NCI-H2227 (cell line): Measurements from ENCODE around the gene SLC34A2.
"Not testable (repeated sequence)": the region's sequence is repeated elsewhere in the genome, so short reads cannot be mapped to it uniquely, and the experiment has no call there.

ENCODE experiments used
- DNase-seq: peaks from one replicate; lab custom pipeline; 2025; ENCODE audit not compliant: unreplicated experiment; lab: John Stamatoyannopoulos, UW

SLC34A2 gene

GRCh38 chr4:25661441-25661840 lies 5.8 kb downstream of the SLC34A2 start:
- DNase-seq, result not testable (repeated sequence)

GRCh38 chr4:25662306-25662705 lies 6.7 kb downstream of the SLC34A2 start:
- DNase-seq, result no peak

- peak; percentile 2 for DNase-seq
Measured at GRCh38 chr4:25663781-25664180, 8.1 kb downstream of the SLC34A2 start.

- DNase-seq, result no peak
Measured at GRCh38 chr4:25666031-25666630, 10.5 kb downstream of the SLC34A2 start.

- DNase-seq, result no peak
Measured at GRCh38 chr4:25667931-25668557, 12.4 kb downstream of the SLC34A2 start.

GRCh38 chr4:25670991-25671390 lies 15.3 kb downstream of the SLC34A2 start:
- no peak for DNase-seq

GRCh38 chr4:25672756-25673155 lies 17.1 kb downstream of the SLC34A2 start:
- DNase-seq, result no peak

GRCh38 chr4:25674386-25674785 lies 18.7 kb downstream of the SLC34A2 start:
- no peak for DNase-seq

- DNase-seq, result no peak
Measured at GRCh38 chr4:25676221-25676620, 20.6 kb downstream of the SLC34A2 start.

GRCh38 chr4:25677157-25677556 lies 21.5 kb downstream of the SLC34A2 start:
- DNase-seq, result no peak

GRCh38 chr4:25677943-25678342 lies 22.3 kb downstream of the SLC34A2 start:
- no peak for DNase-seq

GRCh38 chr4:25687773-25688172 lies 32.1 kb downstream of the SLC34A2 start:
- DNase-seq, result no peak

GRCh38 chr4:25694466-25694865 lies 38.8 kb downstream of the SLC34A2 start:
- DNase-seq, result no peak

- DNase-seq, result no peak
Measured at GRCh38 chr4:25696409-25696808, 40.8 kb downstream of the SLC34A2 start.

GRCh38 chr4:25697516-25697915 lies 41.9 kb downstream of the SLC34A2 start:
- DNase-seq, result no peak

GRCh38 chr4:25700661-25701060 lies 45.0 kb downstream of the SLC34A2 start:
- DNase-seq, result no peak

- no peak for DNase-seq
Measured at GRCh38 chr4:25702848-25703247, 47.2 kb downstream of the SLC34A2 start.

GRCh38 chr4:25703731-25704388 lies 48.2 kb downstream of the SLC34A2 start:
- DNase-seq, result no peak

GRCh38 chr4:25704516-25704915 lies 48.9 kb downstream of the SLC34A2 start:
- no peak for DNase-seq

- DNase-seq, result no peak
Measured at GRCh38 chr4:25710637-25711036, 55.0 kb downstream of the SLC34A2 start.

- no peak for DNase-seq
Measured at GRCh38 chr4:25712611-25713010, 57.0 kb downstream of the SLC34A2 start.

GRCh38 chr4:25713812-25714211 lies 58.2 kb downstream of the SLC34A2 start:
- no peak for DNase-seq
